ENCODE data around the gene ANKMY1. TPM values are rescaled to one million over a fixed set of nuclear protein-coding genes. Genes with fewer than 3 reads are reported as not detected.
"Not testable (repeated sequence)": the region's sequence is repeated elsewhere in the genome, so short reads cannot be mapped to it uniquely, and the experiment has no call there.

Gene ANKMY1
- total RNA-seq, 1 donor from 2014 or later, result 13.0 TPM

- peak; percentile 52 for TF ChIP-seq CTCF (conservative IDR thresholded peaks at IDR 0.05)
- not testable (repeated sequence) for H3K27me3 Mint-ChIP-seq (ENCODE audit: low read depth); H3K9me3 Mint-ChIP-seq; H3K27ac Mint-ChIP-seq (ENCODE audit: unreplicated experiment); DNase-seq (ENCODE audit: low read depth, low spot score); H3K4me1 Mint-ChIP-seq; H3K4me3 Mint-ChIP-seq
- peaks cover 26% of the 10 kb centered on the region for H3K36me3 Mint-ChIP-seq (ENCODE audit: low read depth)
Measured at GRCh38 chr2:240497082-240497481, 60.7 kb downstream of the ANKMY1 start.

GRCh38 chr2:240494942-240495341, 62.8 kb downstream of the ANKMY1 start:
- H3K9me3 Mint-ChIP-seq, result peaks cover 11% of the 10 kb centered on the region
- not testable (repeated sequence) for DNase-seq (ENCODE audit: low read depth, low spot score); H3K4me3 Mint-ChIP-seq; H3K27ac Mint-ChIP-seq (ENCODE audit: unreplicated experiment); H3K4me1 Mint-ChIP-seq; H3K27me3 Mint-ChIP-seq (ENCODE audit: low read depth)
- TF ChIP-seq CTCF (conservative IDR thresholded peaks at IDR 0.05), result peak; percentile 53
- H3K36me3 Mint-ChIP-seq (ENCODE audit: low read depth), result peaks cover 36% of the 10 kb centered on the region

GRCh38 chr2:240494194-240494793, 63.5 kb downstream of the ANKMY1 start:
- peaks cover 41% of the 10 kb centered on the region for H3K36me3 Mint-ChIP-seq (ENCODE audit: low read depth)

GRCh38 chr2:240491483-240491882, 66.3 kb downstream of the ANKMY1 start:
- no peak for DNase-seq (ENCODE audit: low read depth, low spot score)
- Mint-ChIP-seq H3K27me3 (ENCODE audit: low read depth) (peaks cover 2% of the 10 kb centered on the region), H3K4me1 (no peaks in the 10 kb centered on the region), H3K27ac (ENCODE audit: unreplicated experiment) (no peak overlapping the region), H3K9me3 (peaks cover 22% of the 10 kb centered on the region), H3K4me3 (no peak overlapping the region), H3K36me3 (ENCODE audit: low read depth) (peaks cover 43% of the 10 kb centered on the region)
- no peak for TF ChIP-seq CTCF (conservative IDR thresholded peaks at IDR 0.05)

More at GRCh38 chr2:240494194-240494793, 63.5 kb downstream of the ANKMY1 start:
- Mint-ChIP-seq H3K27me3 (ENCODE audit: low read depth) (peaks cover 2% of the 10 kb centered on the region), H3K4me1 (no peaks in the 10 kb centered on the region), H3K9me3 (peaks cover 13% of the 10 kb centered on the region), H3K4me3 (no peak overlapping the region), H3K27ac (ENCODE audit: unreplicated experiment) (no peak overlapping the region)
- DNase-seq (ENCODE audit: low read depth, low spot score), result no peak
- no peak for TF ChIP-seq CTCF (conservative IDR thresholded peaks at IDR 0.05)

- Mint-ChIP-seq H3K27me3 (ENCODE audit: low read depth) (no peaks in the 10 kb centered on the region), H3K27ac (ENCODE audit: unreplicated experiment) (no peak overlapping the region), H3K9me3 (peaks cover 3% of the 10 kb centered on the region), H3K4me1 (no peaks in the 10 kb centered on the region), H3K36me3 (ENCODE audit: low read depth) (peaks cover 2% of the 10 kb centered on the region), H3K4me3 (no peak overlapping the region)
- no peak for TF ChIP-seq CTCF (conservative IDR thresholded peaks at IDR 0.05)
- no peak for DNase-seq (ENCODE audit: low read depth, low spot score)
Measured at GRCh38 chr2:240482141-240482540, 75.6 kb downstream of the ANKMY1 start.

Data from neural crest cell (in vitro differentiated cells).